ENCODE measurements around the gene PTBP1.

Gene PTBP1

DNA sequence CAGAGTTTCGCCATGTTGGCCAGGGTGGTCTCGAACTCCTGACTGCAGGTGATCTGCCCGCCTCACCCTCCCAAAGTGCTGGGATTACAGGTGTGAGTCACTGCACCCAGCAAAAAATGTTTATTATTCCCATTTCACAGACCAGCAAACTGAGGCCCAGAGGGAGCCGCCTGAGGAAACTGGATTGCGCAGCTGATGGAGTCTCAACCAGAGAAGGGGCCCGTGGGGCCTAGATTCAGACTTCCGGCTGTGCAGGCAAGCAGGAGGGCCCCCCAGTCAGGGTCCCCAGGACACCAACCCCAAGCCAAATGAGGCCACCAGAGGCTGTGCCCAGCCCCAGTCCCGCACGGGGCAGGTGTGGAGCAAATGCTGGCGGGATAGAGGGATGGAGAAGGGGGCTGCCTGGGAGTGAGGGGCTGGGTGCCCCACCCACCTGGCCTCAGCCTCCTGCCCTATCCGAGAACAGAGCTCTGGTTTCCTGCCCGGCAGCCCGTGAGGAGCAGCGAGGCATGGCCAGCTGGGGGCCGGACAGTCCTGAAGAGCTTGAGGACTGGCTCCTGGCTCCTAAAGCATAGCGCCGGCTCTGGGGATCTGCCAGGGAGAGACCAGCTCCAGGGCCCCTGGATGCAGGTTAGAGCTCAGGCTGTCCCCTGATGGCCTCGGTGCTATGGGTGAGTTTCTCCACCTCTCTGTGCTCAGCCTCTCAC, 24.4 kb upstream of the PTBP1 start:
- no peak for DNase-seq

- DNase-seq, result no peak
Measured at GRCh38 chr19:776549-776948, 20.7 kb upstream of the PTBP1 start.

- DNase-seq, result no peak
Measured at GRCh38 chr19:778910-779653, 18.2 kb upstream of the PTBP1 start.

GRCh38 chr19:780935-781334, 16.3 kb upstream of the PTBP1 start:
- DNase-seq, result no peak

- DNase-seq, result no peak
Measured at GRCh38 chr19:781800-782184, 15.5 kb upstream of the PTBP1 start.

GRCh38 chr19:782185-782877, 14.9 kb upstream of the PTBP1 start:
- DNase-seq, result no peak

DNA sequence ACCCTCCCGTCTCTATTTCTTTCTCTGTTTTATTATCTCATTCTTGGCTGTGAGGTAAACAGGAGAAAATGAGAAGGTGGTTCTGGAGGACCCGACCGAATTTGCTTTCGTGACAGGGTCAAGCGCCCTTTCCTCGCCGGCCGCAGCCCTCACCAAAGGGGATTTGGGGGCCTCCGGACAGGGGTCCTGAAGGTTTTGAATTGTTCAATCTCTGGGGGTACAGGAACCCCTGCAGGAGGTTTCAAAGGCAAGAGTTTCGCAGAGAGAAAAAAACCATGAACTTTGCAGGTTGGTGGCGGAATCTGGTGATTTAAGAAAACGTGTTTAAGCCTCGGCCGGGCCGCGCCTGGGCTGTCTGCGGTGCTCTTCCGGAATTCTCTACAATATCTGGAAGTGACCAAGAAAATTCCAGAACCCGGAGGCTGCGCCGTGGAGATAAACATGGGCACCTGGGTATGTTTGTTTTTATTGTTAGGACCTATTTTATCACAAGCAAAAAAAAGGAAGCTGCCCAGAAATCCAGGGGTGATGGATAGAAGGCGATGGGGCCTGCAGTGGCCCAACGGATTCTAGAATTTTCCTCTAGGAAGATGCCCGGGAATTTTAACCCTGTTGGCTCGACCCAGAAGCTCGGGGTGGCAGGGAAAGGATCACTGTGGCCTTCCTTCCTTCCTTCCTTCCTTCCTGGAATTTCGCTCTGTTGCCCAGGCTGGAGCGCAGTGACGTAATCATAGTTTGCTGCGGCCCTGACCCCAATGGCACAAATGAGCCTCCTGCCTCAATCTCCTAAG, 14.2 kb upstream of the PTBP1 start:
- DNase-seq, result no peak

GRCh38 chr19:784541-784940, 12.7 kb upstream of the PTBP1 start:
- no peak for DNase-seq

GRCh38 chr19:787536-787935, 9.7 kb upstream of the PTBP1 start:
- no peak for DNase-seq

DNA sequence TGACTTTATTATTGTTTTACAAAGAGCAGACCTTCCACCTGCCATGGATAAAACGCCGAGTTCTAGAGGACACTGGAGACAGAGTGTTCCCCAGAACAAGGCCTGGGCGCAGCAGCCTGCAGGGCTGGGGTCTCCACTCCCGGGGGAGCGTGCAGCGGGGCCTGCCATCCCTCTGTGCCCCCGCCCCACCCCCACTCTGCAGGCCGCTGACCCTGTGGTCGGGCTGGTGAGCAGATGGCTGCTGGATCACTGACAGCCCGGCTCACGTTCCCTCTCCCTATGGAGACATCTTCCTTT, 8.6 kb upstream of the PTBP1 start:
- no peak for DNase-seq

DNA sequence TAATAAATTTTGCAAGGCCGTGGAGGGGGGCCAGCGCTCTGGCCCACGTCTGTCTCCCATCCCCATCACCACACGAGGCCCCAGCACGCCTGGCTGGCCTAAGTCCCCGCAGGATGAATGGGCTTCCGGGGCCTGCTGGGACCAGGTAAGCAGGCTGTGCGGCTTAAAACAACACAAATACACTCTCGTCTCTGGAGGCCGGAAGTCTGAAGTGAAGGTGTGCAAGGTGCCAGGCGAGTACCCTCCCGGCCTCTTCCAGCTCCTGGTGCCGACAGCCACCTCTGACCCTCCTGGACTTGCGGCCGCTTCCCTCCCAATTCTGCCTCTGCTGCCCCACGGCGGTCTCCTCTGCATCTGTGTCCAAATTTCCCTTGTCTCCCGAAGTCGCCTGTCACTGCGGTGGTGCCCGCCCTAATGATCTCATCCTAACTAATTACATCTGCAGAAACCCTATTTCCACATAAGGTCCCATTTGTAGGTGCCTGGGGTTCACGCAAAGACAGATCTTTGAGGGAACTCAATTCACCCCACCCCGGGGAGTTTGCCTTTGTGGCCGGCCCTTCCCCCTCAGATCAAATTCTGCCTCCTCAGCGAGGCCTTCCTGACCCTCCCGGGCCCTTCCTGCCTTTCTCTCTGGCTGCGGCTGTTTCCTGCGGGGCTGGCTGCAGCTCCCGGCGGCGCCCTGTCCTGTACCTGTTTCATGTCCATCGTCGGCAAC, 8.1 kb upstream of the PTBP1 start:
- DNase-seq, result no peak

DNA sequence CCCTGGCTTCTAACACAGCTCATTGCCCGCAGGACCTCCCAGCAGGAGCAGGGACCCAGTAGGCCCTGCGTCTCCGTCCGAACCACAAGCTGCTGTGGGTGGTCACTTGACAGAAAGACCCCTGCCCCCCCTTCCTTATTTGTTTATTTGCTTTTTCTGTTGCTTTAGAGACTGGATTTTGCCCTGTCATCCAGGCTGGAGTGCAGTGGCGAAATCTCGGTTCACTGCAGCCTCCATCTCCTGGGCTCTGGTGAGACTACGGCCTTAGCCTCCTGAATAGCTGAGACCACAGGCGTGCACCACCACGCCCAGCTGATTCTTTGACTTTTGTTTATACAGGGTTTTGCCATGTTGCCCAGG, 7.6 kb upstream of the PTBP1 start:
- no peak for DNase-seq

DNA sequence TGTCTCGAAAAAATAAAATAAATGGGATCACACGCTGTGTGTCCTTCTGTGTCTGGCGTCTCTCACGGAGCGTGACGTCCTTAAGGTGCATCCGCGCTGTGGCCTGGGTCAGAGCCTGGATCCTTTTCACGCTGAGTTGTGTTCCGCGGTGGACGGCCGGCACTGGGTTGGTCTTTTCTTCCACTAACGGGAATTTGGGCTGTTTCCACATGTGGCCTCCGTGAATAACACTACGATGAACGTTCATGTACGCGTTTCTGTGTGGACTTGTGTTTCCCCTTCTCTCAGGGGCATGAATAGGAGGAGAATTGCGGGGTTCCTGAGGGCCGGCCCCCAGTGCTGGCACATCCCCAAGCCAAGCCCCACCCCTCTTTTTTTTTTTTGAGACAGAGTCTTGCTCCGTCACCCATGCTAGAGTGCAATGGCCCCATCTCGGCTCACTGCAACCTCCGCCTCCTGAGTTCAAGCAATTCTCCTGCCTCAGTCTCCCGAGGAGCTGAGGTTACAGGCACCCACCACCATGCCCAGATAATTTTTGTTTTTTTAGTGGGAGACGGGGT, 6.2 kb upstream of the PTBP1 start:
- no peak for DNase-seq

DNA sequence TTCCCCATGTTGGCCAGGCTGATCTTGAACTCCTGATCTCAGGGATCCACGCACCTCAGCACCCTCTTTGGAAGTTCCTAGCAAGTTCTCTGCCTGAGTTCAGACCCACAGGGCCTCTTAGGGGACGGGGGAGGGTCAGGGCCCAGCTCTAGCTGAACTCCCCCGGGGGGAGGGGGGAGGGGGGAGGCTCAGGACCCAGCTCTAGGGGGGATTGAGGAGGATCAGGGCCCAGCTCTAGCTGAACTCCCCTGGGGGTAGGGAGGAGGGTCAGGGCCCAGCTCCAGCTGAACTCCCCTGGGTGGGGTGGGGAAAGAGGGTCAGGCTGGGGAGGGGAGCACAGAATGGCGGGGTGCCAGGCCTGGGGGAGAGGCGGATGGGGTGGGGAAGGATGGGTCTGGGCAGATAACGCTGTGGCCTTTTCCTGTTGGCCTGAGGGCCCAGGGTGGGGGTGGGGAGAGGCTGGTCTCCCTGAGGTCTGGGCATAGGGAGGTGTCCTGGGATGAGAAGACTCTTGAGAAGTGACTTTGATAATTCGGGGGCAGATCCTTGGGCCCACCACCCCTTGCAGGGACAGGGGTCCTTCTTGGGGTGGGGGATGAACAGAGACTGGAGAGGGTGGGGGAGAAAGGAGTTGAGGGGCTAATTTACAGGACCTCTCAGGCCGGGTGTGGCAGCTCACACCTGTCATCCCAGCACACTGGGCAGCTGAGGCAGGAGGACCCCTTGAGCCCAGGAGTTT, 5.5 kb upstream of the PTBP1 start:
- DNase-seq, result no peak

- DNase-seq, result no peak
Measured at GRCh38 chr19:792306-792885, 4.9 kb upstream of the PTBP1 start.

DNA sequence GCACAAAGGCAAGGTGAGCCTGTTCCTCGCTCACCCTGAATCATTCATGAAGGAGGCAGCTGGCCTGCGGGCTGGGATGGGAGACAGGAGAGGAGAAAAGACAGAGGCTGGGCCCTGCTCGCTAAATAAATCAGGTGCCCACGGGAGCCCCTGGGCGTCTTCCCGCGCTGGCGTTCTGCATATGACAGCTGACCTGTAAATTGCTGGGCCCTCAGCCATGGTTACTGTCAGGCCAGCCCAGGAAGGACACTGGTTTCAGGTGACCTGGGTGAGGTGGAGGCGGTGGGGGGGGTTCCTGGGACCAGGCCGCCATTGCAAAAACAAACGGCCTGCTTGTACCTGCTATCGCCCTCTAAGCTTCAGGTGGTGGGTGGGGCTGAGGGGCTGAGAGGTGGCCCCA, 3.4 kb upstream of the PTBP1 start:
- no peak for DNase-seq

GRCh38 chr19:795073-795611, 2.1 kb upstream of the PTBP1 start:
- no peak for DNase-seq

GRCh38 chr19:795691-796581, 1.3 kb upstream of the PTBP1 start:
- DNase-seq, result no peak

- DNase-seq, result peak; percentile 86
Measured at GRCh38 chr19:797528-798414, 519 bp downstream of the PTBP1 start.

Data from NK-92 treated with Interleukin-12 subunit alpha and Interleukin-12 subunit beta, amount 100 ng/mL, for 24 hours (cell line).